HG03354 (cell line): ENCODE measurements around the gene DCLK3.

ENCODE experiments used
- ATAC-seq: cut with Tn5 transposase; IDR thresholded peaks from one replicate; pipeline ENCODE4 v1.9.1; 2021; ENCODE audit warnings: mild to moderate bottlenecking; ENCODE audit not compliant: unreplicated experiment, poor library complexity, severe bottlenecking

DCLK3 gene

DNA sequence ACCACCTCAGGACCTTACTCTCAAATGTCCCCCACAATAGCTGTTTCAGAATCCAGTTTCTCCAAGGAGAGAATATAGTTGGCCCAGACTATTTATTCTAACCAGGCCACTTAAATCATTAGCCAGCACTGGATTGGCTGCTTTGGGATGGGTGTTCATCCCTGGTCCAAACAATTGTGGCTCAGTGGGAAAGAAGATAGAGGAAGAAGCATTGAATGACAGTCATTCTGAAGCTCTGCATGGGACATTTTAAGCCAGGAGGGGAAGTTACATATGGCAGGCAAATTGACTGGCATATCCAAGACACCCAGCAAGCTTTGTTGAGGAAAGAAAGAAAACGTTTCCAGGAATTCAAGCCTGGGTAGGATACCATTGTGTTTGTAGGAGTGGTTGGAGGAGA, 5.6 kb upstream of the DCLK3 start:
- ATAC-seq: no peak

DNA sequence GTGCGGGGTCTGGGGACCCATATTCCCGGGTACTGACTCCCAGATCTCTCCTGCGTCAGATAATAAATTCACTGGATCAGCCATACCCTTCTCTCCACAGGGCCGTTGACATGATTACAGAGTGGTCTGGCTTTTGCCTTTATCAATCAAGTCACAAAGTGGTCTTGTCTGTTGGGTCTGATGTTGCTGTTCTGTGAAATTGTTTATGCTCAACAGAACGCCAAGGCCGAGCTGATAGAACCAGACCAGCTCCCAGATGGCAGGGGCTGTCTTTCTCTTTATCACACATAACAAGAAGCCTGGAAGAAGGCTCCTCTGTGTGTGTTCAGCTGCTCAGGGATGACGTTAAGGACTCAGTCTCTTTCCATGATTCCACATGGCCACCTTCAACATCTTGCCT, 751 bp upstream of the DCLK3 start:
- no peak for ATAC-seq

DNA sequence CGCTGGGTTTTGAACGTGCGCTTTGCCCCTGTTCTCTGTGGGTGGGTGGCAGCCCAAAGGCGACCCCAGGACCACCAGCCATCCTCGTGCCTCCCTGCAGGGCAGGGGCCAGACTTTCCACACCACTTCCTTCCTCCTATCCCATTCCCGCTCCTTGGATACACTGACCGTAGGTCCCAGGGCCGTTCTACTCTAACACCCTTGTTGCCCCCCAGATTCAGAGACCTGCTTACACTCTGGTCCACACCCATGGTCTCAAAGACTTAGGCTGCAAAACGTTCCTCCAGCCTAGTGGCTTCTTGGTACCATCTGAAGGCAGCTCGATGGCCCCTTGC, 318 bp upstream of the DCLK3 start:
- ATAC-seq: no peak

DNA sequence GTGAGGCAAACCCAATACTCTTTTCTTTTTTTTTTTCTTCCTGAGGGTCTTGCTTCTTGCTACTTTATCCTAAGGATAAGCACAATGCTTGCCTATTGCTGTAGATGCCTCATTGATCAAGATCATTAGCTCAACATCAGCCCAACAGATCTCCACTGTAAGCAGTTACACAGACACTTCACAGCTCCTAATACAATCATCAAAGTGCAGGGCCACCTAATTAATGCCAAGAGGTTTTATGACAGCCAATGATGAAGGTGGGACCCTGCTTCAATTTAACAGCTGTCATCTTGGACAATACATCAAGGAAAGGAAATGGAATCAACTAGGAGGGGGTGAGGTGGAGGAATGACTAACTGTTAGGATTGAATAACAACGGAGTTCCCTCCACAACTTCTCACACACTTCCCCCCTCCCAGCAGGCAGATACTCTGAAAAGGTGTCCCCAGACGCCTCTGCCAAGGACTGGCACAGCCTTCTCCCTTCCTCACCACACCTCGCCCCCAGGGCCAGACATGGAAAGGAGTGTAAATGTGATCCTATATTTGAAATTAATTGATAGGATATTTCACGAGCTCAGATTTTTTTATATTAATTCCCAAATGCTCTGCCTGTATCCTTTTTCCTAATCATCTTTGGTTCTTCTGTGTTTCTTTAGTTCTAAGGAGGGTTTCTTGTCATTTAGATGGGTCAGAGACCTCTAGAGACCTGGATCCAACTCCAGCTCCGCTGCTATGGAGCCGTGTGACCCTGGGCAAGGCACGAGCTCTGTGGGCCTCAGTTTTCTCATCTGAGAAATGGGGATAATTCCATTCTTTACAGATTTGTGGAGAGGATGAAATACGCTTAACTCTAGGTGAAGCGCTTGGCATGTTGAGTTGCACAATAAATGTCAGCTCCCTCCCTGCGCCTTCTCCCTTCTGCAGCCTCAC, 1.2 kb downstream of the DCLK3 start:
- no peak for ATAC-seq

DNA sequence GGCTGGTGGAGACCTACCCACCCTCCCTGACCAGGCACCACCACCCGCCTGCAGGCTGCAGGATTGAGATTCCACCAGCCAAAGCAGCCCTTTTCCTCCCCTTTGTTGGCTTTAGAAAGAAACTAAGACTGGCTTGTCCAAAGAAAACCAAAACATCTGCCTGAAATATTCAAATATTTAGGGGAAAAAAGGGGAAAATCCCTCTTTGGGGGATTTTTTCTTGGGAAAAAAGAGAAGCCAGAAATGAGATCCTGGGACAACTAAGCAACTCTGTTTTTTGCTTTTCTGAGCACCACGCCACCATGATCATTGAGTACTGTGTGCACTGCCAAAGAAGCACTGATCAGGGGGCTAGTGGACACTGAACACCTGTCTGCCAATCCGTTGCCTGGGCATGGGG, 2.6 kb downstream of the DCLK3 start:
- no peak for ATAC-seq

DNA sequence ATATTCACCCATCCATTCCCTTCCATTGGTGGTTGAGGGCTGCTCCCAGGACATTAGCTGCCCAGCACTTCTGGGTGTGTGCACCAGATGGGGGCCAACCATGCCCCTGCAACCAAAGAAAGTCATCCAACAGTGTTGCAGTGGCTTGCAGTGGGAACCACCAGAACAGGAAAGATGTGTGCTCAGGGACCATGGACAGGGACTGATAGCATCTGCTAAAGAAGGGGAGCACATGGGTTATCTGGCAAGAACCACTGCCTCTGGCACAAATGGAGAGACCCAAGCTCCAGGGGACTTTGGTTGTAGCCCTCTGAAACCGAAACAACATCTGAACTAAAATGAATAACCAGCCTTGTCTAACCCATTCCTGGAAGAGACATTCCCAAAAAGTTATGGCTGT, 8.1 kb downstream of the DCLK3 start:
- ATAC-seq: no peak

DNA sequence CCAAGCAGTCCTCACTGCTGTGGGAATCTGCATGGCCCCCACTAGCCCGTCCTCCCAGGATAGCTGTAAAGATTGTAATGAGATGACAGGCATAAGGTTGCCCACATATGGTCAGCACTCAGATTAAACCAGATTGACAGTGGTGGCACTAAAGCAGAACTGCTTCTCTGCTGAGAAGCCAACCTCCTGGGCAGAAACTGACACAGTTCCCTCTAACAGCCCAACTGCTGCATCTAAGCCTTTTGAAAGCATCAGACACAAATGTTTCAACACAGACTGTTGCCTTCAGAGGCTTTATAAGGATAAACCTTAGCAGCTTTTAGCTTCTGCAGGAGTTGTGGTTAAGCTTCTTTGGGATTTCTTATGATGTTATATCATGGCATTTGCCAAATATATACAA, 13.0 kb downstream of the DCLK3 start:
- ATAC-seq: no peak

DNA sequence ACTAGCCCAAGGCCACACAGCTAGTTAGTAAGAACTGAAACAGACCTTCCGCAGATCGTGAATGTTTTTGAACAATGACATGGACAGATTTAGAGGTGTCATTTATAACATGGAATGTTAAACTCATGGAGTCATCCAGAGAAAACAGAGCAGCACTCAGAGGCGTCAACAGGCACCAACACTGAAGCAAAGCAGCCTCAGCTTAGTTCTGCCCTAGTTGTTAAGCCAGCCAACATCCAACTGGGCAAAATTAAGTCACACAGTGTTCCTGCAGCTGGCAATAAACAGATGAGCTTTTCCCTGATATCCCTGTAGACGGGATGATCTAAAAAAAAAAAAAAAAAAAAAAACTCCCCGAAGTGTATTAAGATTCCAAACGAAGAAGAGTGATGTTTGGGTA, 13.6 kb downstream of the DCLK3 start:
- no peak for ATAC-seq

DNA sequence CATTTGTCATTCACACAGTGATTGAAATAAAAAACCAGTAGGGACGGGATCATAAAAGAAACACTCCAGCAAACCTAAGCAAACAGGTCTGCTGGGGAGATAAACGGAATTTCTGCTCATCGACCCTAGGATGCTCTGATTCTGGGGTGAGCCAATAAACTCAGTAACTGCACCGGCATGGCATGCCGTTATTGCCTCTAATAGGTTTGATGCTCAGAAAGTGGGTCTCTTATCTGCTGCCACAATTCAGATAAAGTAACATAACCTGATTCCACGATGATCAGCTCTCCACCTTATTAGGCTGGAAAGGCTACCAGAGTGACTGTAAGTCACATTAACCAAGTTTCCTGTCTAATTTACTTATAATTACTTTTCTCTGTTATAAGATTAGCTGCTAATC, 19.6 kb downstream of the DCLK3 start:
- ATAC-seq: no peak

DNA sequence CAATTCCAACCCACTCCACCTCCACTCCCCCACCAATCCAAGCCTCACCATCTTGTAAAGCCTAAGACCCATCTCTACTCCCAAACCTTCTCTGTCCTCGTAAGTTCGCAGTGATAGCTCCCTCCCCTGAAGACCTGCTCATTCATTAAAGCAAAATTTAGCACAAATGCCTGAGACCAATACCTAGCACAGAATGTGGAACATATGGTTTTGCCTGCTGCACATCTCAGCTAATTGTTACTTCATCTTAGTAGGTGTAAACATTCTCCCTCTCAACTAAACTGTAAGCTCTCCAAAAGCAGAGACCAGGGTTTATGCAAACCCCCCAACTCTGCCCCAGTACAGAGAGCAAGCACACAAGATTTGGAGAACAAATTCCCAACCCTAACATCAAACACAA, 20.5 kb downstream of the DCLK3 start:
- no peak for ATAC-seq

DNA sequence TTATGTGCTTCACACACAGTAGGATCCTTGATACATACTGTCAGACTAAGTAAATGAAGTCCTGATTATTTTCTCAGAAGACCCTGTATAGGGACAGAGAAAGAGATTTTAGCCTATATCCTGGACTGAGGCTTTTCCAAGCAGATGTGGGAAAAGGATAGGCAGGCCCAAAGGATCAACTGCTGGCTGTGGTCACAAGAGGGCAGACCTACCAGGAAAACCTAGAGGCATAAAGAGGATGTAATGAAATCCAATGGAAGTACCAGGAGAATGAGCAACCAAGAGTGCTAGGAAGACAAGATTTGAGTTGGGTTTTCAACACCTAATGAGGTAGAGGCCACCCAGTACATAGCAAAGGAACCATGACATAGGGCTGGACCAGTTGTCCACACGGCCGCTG, 23.1 kb downstream of the DCLK3 start:
- no peak for ATAC-seq

DNA sequence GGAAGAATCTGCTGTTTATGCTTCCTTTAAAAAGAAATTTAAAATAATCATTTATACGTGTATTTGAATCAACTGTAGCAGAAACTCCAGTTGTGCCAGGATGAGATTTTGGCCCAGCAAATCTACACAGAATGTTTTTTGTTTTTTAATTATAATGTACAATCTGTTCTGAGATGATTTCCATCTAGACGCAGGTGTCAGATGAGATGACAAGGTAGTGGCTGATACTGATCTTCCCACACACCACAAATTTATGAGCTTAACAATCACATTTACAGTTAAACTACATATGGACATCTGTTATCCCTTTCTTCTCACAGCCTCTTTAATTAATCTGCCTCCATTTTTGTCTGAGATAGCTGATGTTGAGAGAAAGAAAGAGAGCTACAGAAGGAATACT, 23.6 kb downstream of the DCLK3 start:
- no peak for ATAC-seq

DNA sequence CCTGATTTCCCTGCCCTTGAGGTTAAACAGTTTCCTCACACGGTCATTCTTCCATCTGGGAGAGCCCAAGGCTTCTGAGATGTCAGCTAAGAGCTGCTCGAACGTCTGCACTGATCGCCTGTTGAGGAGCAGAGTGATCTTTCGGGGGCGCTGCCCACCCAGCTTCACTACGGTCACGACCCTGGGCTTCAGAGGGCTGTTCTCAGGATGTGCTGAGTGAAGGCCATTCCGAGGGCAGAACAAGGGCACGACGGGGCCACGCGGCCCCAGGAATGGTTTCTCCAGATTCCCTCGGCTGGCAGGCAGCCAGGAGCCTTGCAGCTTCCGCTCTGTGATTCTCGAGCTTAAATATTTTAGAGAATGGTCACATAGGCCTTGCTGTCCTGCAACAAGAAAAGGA, 25.7 kb downstream of the DCLK3 start:
- ATAC-seq: no peak

DNA sequence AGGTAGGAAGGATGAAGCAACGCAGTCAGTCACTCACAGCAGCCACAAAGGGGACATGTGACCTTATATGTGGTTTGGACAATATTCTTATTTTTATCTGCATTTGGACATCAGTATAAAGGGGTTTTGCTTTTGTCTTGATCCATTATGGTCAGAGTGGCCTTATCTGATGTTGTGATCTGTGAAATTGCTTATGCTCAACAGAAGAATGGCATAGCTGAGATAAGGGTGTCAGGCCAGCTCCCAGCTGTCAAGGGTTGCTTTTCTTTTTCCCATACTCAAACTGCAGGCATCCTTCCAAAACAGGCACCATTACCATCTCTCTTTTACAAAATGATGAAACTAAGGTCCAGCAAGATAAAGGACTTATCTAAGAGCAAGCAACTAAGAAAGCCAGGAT, 28.1 kb downstream of the DCLK3 start:
- no peak for ATAC-seq

DNA sequence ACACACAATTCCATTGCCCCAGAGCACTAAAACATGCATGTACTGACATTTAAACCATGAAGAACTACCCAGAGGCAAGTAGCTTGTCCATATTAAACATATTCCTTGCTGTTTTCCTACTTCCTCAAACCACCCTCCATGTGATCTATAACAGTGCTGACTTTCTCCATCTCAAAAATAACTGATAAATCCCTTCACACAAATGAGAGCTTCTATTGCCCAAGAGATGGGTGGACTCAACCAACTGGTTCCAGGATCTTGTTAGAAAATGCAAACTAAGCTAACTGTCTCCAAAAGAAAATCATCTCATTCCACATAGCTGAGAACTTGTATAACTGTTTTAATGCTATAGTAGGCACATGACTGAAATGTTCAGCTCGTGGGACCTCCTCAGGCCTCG, 29.6 kb downstream of the DCLK3 start:
- no peak for ATAC-seq

DNA sequence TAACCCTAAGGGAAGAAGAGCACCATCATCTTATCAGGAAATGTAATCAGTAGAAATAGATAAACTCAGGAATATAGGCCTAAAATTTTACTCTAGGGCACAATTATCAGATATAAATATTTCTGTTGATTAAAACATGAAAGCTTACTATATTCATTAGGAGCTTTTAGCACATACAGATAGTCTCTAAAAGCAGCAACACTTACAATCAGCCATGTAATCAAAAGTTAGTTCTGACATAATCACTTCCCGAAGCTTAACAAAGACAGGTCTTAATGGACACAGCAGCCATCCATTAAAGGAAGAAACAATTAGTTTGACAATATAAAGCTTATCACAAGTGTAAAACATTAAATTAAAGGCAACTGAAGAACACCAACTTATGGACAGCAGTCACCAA, 30.6 kb downstream of the DCLK3 start:
- no peak for ATAC-seq

DNA sequence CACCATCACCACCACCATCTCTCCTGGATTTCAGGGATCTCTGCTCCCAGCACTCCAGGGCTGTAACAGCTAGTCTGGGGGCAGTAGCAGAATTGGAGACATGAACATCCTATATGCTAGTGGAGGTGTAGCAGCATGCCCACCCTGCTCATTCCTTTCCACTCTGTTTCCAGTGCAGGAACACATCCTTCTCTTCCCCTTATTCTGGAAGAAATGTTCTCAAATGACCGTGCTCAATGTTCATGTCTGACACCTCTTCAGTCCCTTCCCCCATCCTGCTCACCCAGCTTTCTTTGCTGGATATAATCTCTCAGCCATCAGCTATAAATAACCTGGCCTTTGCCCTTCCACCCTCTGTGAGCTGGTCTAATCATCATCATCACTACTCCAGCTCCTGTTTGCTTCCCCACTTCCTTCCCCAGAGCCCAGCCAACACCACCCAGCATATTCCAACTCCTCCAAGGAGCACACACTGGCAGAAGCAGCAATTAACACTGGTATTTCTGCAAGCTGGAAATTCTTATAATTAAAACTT, 31.1 kb downstream of the DCLK3 start:
- no peak for ATAC-seq

DNA sequence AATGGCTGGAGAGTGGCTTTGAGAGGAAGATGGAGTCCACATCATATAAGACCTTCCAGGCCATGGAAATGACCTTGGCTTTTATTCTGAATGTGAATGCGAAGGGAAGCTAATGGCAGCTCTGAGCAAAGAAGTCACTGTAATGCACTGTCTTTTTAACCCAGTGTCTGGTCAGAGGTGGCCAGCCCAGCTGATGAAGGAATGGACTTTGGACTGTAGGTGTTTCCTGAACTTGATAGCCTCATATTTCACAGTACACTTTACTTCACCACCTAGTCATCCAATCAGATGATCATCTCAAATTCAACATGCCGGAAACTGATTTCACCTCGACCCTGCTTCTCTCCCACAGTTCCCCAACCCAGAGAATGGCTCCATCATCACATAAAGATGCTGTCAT, 33.4 kb downstream of the DCLK3 start:
- no peak for ATAC-seq

DNA sequence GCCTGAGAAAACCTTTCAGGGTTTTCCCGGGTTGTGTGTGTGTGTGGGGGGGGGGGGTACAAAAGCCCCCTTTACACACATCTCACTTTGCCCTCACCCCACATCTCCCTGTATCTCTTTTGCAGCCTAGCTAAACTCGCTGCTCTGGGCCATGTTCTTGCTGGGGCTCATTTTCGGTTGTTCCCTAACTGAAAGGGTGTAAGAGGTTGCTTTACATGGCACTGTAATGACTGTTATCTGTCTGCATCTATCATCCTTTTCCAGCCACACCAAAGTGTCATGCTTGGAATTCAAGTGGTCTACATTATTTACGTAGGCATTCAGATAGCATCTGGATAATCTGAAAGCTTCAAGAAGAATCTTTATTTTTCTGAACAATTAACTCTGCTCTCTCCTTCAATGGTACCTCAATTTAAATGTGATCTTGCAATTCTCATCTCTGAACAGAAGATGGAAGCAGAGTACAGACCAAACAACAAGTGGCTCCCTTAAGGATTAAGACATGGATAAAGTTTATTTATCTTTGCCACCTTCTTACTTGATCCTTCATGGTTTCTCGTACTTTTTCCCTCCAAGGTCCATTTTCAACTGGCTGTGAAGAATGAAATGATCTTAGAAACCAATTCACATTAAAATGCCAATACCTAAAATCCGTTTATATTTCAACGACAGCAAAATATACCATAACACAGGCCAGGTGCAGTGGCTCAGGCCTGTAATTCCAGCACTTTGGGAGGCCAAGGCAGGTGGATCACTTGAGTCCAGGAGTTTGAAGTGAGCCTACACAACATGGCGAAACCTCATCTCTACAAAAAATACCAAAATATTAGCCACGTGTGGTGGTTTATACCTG, 34.9 kb downstream of the DCLK3 start:
- ATAC-seq: no peak

DNA sequence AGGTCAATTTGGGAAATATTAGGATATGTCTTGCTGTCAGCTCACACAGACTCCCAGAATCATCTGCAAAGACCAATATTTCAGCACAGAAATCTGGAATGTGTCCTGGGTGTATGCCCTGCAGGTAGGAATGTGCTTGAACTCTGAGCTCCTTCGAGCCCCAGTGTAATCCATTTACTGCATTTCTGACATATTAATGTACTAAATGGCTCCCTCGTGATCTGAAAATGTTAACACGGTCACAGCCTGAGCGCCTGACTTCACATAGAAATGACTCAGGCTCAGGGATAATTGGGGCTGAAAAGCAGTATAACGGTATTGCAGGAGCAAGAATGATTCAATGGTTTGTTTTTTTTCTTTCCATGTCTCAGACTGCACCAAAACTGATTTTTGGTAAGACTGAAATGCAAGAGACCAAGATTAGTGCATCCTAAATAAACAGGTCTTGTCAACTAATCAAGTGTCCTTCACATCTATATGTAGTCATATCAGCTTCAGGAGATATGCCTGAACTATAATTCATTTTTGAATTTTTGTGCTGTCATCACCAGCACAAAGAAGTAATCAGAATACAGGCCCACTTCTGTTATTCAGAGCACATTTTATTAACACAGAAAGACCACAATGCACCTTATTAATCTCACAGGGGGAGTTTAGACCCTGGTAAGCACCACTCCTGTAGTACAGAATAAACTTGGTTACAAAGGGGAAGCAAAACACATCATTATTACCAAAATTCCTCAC, 49.8 kb downstream of the DCLK3 start:
- ATAC-seq: no peak
